ENCODE data around the gene TNS1.

The TNS1 gene

GRCh38 chr2:217897816-217898806, 104.7 kb downstream of the TNS1 start:
- DNase-seq (ENCODE audit: low read depth in 2 of 2) = no peak

- no peak for DNase-seq (ENCODE audit: low read depth in 2 of 2)
These were observed 105.6 kb downstream of the TNS1 start for GRCh38 chr2:217897091-217897715.

GRCh38 chr2:217895070-217895635, 107.6 kb downstream of the TNS1 start:
- DNase-seq (ENCODE audit: low read depth in 2 of 2) = no peak

GRCh38 chr2:217893440-217893839, 109.4 kb downstream of the TNS1 start:
- DNase-seq (ENCODE audit: low read depth in 2 of 2) = no peak

- no peak for DNase-seq (ENCODE audit: low read depth in 2 of 2)
These were observed 110.2 kb downstream of the TNS1 start for GRCh38 chr2:217892560-217892959.

GRCh38 chr2:217890445-217890844, 112.3 kb downstream of the TNS1 start:
- DNase-seq (ENCODE audit: low read depth in 2 of 2) = no peak

GRCh38 chr2:217889656-217890055, 113.1 kb downstream of the TNS1 start:
- DNase-seq (ENCODE audit: low read depth in 2 of 2) = no peak

GRCh38 chr2:217887841-217888701, 114.7 kb downstream of the TNS1 start:
- no peak for DNase-seq (ENCODE audit: low read depth in 2 of 2)

- peak; percentile 10 to 18 for DNase-seq (ENCODE audit: low read depth in 2 of 2)
These were observed 116.0 kb downstream of the TNS1 start for GRCh38 chr2:217886720-217887309.

GRCh38 chr2:217886091-217886490, 116.7 kb downstream of the TNS1 start:
- DNase-seq (ENCODE audit: low read depth in 2 of 2) = no peak

- DNase-seq (ENCODE audit: low read depth in 2 of 2) = no peak
These were observed 117.8 kb downstream of the TNS1 start for GRCh38 chr2:217884985-217885384.

GRCh38 chr2:217880891-217881290, 121.9 kb downstream of the TNS1 start:
- no peak for DNase-seq (ENCODE audit: low read depth in 2 of 2)

GRCh38 chr2:217880287-217880889, 122.4 kb downstream of the TNS1 start:
- DNase-seq (ENCODE audit: low read depth in 2 of 2) = no peak

- DNase-seq (ENCODE audit: low read depth in 2 of 2) = no peak
These were observed 123.7 kb downstream of the TNS1 start for GRCh38 chr2:217878915-217879590.

- DNase-seq (ENCODE audit: low read depth in 2 of 2) = no peak
These were observed 124.9 kb downstream of the TNS1 start for GRCh38 chr2:217877866-217878265.

- DNase-seq (ENCODE audit: low read depth in 2 of 2) = no peak
These were observed 126.6 kb downstream of the TNS1 start for GRCh38 chr2:217876253-217876570.

GRCh38 chr2:217875556-217876252, 127.1 kb downstream of the TNS1 start:
- DNase-seq (ENCODE audit: low read depth in 2 of 2) = no peak

GRCh38 chr2:217875138-217875537, 127.7 kb downstream of the TNS1 start:
- no peak for DNase-seq (ENCODE audit: low read depth in 2 of 2)

GRCh38 chr2:217873371-217873770, 129.4 kb downstream of the TNS1 start:
- DNase-seq (ENCODE audit: low read depth in 2 of 2) = no peak

GRCh38 chr2:217872319-217872718, 130.5 kb downstream of the TNS1 start:
- DNase-seq (ENCODE audit: low read depth in 2 of 2) = no peak

Measured in stimulated activated CD8-positive, alpha-beta memory T cell treated with anti-CD3 and anti-CD28 coated beads, Interleukin-15, amount 100 ng/mL, for 4 hours (primary cell).